GM10266 (cell line): ENCODE results near the gene CNTNAP2.

Source experiments
- DNase-seq: peaks from one replicate; pipeline ENCODE4 v3.0.0; 2012; ENCODE audit errors: extremely low spot score
- CTCF ChIP-seq: IDR thresholded peaks from 2 replicates; pipeline ENCODE4 v1.5.1; 2012; ENCODE audit warnings: mild to moderate bottlenecking, low read depth; ENCODE audit not compliant: control insufficient read depth, insufficient read depth; ENCODE audit errors: missing control alignments

CNTNAP2 gene

GRCh38 chr7:147033641-147034040 lies 917.0 kb downstream of the CNTNAP2 start:
- no peak for DNase-seq

GRCh38 chr7:147041438-147041837 lies 924.8 kb downstream of the CNTNAP2 start:
- TF ChIP-seq CTCF, result no peak
- DNase-seq, result no peak

More at GRCh38 chr7:147033641-147034040, 917.0 kb downstream of the CNTNAP2 start:
- no peak for TF ChIP-seq CTCF

- no peak for TF ChIP-seq CTCF
- no peak for DNase-seq
Measured at GRCh38 chr7:147044941-147045340, 928.3 kb downstream of the CNTNAP2 start.

- DNase-seq, result no peak
- no peak for TF ChIP-seq CTCF
Measured at GRCh38 chr7:147047696-147048095, 931.1 kb downstream of the CNTNAP2 start.

GRCh38 chr7:147048864-147049263 lies 932.3 kb downstream of the CNTNAP2 start:
- TF ChIP-seq CTCF, result no peak
- no peak for DNase-seq

GRCh38 chr7:147052818-147053217 lies 936.2 kb downstream of the CNTNAP2 start:
- no peak for DNase-seq
- no peak for TF ChIP-seq CTCF

GRCh38 chr7:147053746-147054145 lies 937.1 kb downstream of the CNTNAP2 start:
- no peak for DNase-seq
- no peak for TF ChIP-seq CTCF
